Endothelial cell (in vitro differentiated cells): ENCODE results near the gene DYNC2H1. TPM values are rescaled to one million over a fixed set of nuclear protein-coding genes. Genes with fewer than 3 reads are reported as not detected.

ENCODE experiments used
- DNase-seq: peaks from one replicate; pipeline ENCODE4 v3.0.0; 2021; ENCODE audit warnings: low spot score
- H3K27ac Mint-ChIP-seq: one replicate; pipeline ENCODE4 v1.8.0; 2021; ENCODE audit warnings: mixed read lengths, inconsistent platforms; ENCODE audit not compliant: unreplicated experiment
- H3K27me3 Mint-ChIP-seq: one replicate; pipeline ENCODE4 v1.8.0; 2021; ENCODE audit warnings: mild to moderate bottlenecking, moderate library complexity, mixed read lengths, inconsistent platforms; ENCODE audit not compliant: unreplicated experiment
- H3K36me3 Mint-ChIP-seq: one replicate; pipeline ENCODE4 v1.8.0; 2021; ENCODE audit warnings: mild to moderate bottlenecking, low read depth, mixed read lengths, inconsistent platforms; ENCODE audit not compliant: unreplicated experiment
- H3K4me1 Mint-ChIP-seq: one replicate; pipeline ENCODE4 v1.8.0; 2021; ENCODE audit warnings: mild to moderate bottlenecking, mixed read lengths, inconsistent platforms; ENCODE audit not compliant: unreplicated experiment
- H3K4me3 Mint-ChIP-seq: one replicate; pipeline ENCODE4 v1.8.0; 2021; ENCODE audit warnings: mild to moderate bottlenecking, mixed read lengths, inconsistent platforms; ENCODE audit not compliant: unreplicated experiment
- H3K9me3 Mint-ChIP-seq: one replicate; pipeline ENCODE4 v1.8.0; 2021; ENCODE audit warnings: mixed read lengths, inconsistent platforms; ENCODE audit not compliant: unreplicated experiment
- CTCF ChIP-seq: fragments of 200-600 bp; sonication (generic); IDR thresholded peaks from one replicate; pipeline ENCODE4 v1.5.0; 2021; ENCODE audit warnings: antibody characterized with exemption; ENCODE audit not compliant: unreplicated experiment
- total RNA-seq: library from RNA; stranded (reverse); fragmentation: NEBNext Ultra II Directional; extraction: Animal tissue kit (Norgen Biotek cat#: 25700); gene quantifications from one replicate; pipeline ENCODE4 v1.2.1, GENCODE V29; 2021; ENCODE audit not compliant: unreplicated experiment

The DYNC2H1 gene
- total RNA-seq, 1 donor from 2014 or later, result 7.9 TPM

DNA sequence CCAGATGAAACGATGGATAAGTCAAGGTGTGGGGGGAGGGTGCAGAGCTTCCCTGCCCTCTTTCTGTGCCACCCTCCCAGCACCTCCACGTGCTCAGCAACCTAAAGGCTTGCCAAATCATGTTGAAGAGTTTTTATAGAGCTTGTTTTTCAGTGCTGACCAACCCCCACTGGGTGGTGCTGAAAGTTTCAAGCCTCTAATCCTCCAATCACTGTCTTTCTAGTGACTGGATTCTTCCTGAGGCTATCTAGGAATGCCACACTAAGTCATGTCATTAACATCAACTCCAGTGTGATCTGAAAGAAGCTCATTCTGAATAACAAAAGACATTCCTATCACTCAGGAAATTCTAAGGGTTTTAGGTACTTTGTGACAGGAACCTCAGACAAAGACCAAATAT lies 382.6 kb downstream of the DYNC2H1 start:
- no peak for TF ChIP-seq CTCF
- Mint-ChIP-seq H3K4me3 (no peak overlapping the region), H3K9me3 (no peaks in the 10 kb centered on the region), H3K4me1 (no peaks in the 10 kb centered on the region), H3K27me3 (no peaks in the 10 kb centered on the region), H3K36me3 (no peaks in the 10 kb centered on the region), H3K27ac (no peak overlapping the region)
- DNase-seq, result no peak

GRCh38 chr11:103494491-103494890 lies 385.3 kb downstream of the DYNC2H1 start:
- H3K27ac Mint-ChIP-seq, result no peak overlapping the region
- H3K9me3 Mint-ChIP-seq, result no peaks in the 10 kb centered on the region
- no peak overlapping the region for H3K4me3 Mint-ChIP-seq
- no peaks in the 10 kb centered on the region for H3K27me3 Mint-ChIP-seq
- no peaks in the 10 kb centered on the region for H3K36me3 Mint-ChIP-seq
- H3K4me1 Mint-ChIP-seq, result no peaks in the 10 kb centered on the region
- TF ChIP-seq CTCF, result no peak
- no peak for DNase-seq

DNA sequence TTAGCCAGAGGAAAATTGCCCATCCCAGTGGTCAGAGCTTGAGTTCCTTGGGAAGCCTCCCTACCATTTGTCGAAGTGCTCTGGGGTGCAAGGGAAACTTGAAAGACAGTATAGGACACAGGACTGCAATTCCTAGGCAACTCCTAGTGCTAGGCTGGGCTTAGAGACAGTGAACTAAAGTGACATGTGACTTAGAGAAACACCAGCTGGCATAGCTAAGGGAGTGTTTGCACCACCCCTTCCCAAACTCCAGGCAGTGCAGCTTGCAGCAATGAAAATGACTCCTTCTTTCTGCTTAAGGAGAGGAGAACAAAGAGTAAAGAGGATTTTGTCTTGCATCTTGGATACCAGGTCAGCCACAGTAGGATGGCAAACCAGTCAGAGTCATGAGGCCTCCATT lies 388.0 kb downstream of the DYNC2H1 start:
- H3K9me3 Mint-ChIP-seq, result no peaks in the 10 kb centered on the region
- H3K4me1 Mint-ChIP-seq, result no peaks in the 10 kb centered on the region
- no peak for TF ChIP-seq CTCF
- no peak overlapping the region for H3K27ac Mint-ChIP-seq
- no peak for DNase-seq
- no peak overlapping the region for H3K4me3 Mint-ChIP-seq
- H3K27me3 Mint-ChIP-seq, result no peaks in the 10 kb centered on the region
- no peaks in the 10 kb centered on the region for H3K36me3 Mint-ChIP-seq

DNA sequence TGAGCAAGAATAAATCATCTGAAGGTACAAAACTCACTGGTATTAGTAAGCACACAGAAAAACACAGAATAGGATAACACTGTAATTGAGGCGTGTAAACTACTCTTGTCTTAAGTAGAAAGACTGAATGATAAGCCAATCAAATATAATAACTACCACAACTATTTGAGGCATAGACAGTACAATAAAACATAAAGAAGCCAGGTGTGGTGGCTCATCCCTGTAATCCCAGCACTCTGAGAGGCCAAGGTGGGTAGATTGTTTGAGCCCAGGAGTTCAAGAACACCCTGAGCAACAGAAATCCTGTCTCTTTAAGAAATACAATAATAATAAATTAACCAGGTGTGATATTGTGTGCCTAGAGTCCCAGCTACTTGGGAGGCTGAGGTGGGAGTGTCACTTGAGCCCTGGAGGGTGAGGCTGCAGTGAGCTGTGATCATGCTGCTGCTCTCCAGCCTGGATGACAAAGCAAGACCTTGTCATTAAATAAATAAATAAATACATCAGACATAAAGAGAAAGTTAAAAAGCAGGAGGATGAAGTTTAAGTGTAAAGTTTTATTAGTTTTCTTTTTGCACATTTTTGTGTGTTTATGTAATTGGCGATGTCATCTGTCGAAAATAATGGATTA lies 390.6 kb downstream of the DYNC2H1 start:
- no peaks in the 10 kb centered on the region for H3K9me3 Mint-ChIP-seq
- no peak for TF ChIP-seq CTCF
- DNase-seq, result no peak
- no peaks in the 10 kb centered on the region for H3K4me1 Mint-ChIP-seq
- H3K4me3 Mint-ChIP-seq, result no peak overlapping the region
- no peaks in the 10 kb centered on the region for H3K27me3 Mint-ChIP-seq
- H3K36me3 Mint-ChIP-seq, result no peaks in the 10 kb centered on the region
- H3K27ac Mint-ChIP-seq, result no peak overlapping the region

DNA sequence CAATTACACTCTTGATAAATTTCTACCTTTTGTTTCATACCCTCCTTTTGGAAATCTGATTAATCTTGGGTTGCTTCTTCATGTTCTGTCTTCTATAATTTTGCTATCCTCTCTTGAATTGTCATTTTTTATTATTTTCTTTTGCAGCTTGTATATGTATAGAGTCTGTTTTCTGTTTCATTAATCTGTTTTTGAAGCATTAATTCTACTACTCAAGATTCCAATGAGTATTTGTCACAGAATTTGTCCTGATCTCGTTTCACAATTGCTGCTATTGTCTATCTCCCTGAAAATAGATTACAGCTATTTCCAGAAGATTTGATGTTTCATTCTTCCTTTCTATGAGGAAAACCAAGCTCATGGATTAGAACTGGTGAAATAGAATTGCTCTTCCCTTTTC lies 406.1 kb downstream of the DYNC2H1 start:
- Mint-ChIP-seq H3K27ac (no peak overlapping the region), H3K9me3 (no peaks in the 10 kb centered on the region), H3K4me3 (no peak overlapping the region), H3K4me1 (no peaks in the 10 kb centered on the region), H3K36me3 (no peaks in the 10 kb centered on the region), H3K27me3 (no peaks in the 10 kb centered on the region)
- no peak for TF ChIP-seq CTCF
- DNase-seq, result no peak
